Ascending aorta (tissue), 2 donors: Measurements from ENCODE around the gene FLYWCH1. TPM values are rescaled to one million over a fixed set of nuclear protein-coding genes. Genes with fewer than 3 reads are reported as not detected.

ENCODE experiments used
- DNase-seq, 2 donors: peaks; one replicate each; pipeline ENCODE4 v3.0.0-alpha.2; 2019; ENCODE audit warnings: low spot score in 2 of 2
- H3K27ac ChIP-seq, 2 donors: fragments of 200-600 bp; sonication (generic); one replicate each; pipeline ENCODE4 v1.5.1; 2016 to 2017; ENCODE audit warnings: mild to moderate bottlenecking in 1 of 2
- H3K27me3 ChIP-seq: fragments of 200-600 bp; sonication (generic); one replicate; pipeline ENCODE4 v1.5.1; 2017
- H3K36me3 ChIP-seq, 2 donors: fragments of 200-600 bp; sonication (generic); one replicate each; pipeline ENCODE4 v1.5.1; 2016
- H3K4me1 ChIP-seq, 2 donors: fragments of 200-600 bp; sonication (generic); one replicate each; pipeline ENCODE4 v1.5.1; 2016 to 2017; ENCODE audit warnings: mild to moderate bottlenecking in 1 of 2
- H3K4me3 ChIP-seq, 2 donors: fragments of 200-600 bp; sonication (generic); one replicate each; pipeline ENCODE4 v1.5.1; 2016 to 2017; ENCODE audit warnings: mild to moderate bottlenecking in 1 of 2
- H3K9me3 ChIP-seq, 2 donors: fragments of 200-600 bp; sonication (generic); one replicate each; pipeline ENCODE4 v1.5.1; 2016
- CTCF ChIP-seq, 3 experiments: fragments of 200-600 bp in 2 of 3; fragments of 450-650 bp in 1 of 3; sonication (generic) in 2 of 3; IDR thresholded peaks; one replicate each; pipeline ENCODE4 v1.5.1; 2016 to 2019; ENCODE audit warnings: antibody characterized with exemption in 3 of 3, mild to moderate bottlenecking in 1 of 3, moderate library complexity in 1 of 3
- intact Hi-C: fragments of 100-400 bp; cut with DNase I; formaldehyde crosslinking; loops from one replicate; pipeline ENCODE4 v1.15.1; 2023
- total RNA-seq: library from RNA; depleted of rRNA; stranded (reverse); fragments of >200 nt; gene quantifications from one replicate; pipeline ENCODE4 v1.1.0, GENCODE V29; 2016

FLYWCH1 gene
- total RNA-seq, 1 donor from 2014 or later: 74.3 TPM

DNA sequence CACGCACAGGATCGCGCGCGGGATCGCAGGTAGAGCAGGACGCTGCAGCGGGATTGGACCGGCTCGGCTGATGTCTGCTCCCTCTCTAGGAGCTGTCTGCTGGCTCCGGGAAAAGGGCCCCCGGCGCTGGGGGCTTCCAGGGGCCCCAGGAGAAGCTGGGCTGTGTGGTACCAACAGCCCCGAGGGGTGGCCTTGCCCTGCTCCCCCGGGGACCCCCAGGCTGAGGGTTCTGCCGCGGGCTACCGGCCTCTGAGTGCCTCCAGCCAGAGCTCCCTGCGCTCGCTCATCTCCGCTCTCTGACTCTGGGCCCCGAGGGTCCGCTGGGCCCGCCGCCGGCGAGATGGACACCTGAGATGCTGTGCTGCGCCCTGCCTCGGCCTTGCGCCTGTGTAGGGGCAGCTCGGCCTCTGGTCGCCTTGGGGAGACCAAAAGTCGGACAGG, 56.0 kb downstream of the FLYWCH1 start:
- no peaks in the 10 kb centered on the region for H3K9me3 ChIP-seq
- DNase-seq: no peak
- H3K27ac ChIP-seq: no peak overlapping the region
- H3K27me3 ChIP-seq: peaks cover 52% of the 10 kb centered on the region
- no peak for TF ChIP-seq CTCF (IDR thresholded peaks at IDR 0.05)
- intact Hi-C loops: no loop called here
- H3K36me3 ChIP-seq: no peaks in the 10 kb centered on the region
- no peak overlapping the region for H3K4me3 ChIP-seq
- peaks cover 34 to 44% of the 10 kb centered on the region in 2 donors for H3K4me1 ChIP-seq

- H3K36me3 ChIP-seq: no peaks in the 10 kb centered on the region
- peaks cover 46% of the 10 kb centered on the region for H3K27me3 ChIP-seq
- TF ChIP-seq CTCF (IDR thresholded peaks at IDR 0.05): no peak
- no peak overlapping the region for H3K27ac ChIP-seq
- H3K4me3 ChIP-seq: peak overlapping the region; percentile 68 to 85
- peaks cover 31 to 40% of the 10 kb centered on the region in 2 donors for H3K4me1 ChIP-seq
- no peaks in the 10 kb centered on the region for H3K9me3 ChIP-seq
- intact Hi-C loops: no loop called here
- no peak for DNase-seq
Observed at GRCh38 chr16:2968368-2968737, 56.6 kb downstream of the FLYWCH1 start.

DNA sequence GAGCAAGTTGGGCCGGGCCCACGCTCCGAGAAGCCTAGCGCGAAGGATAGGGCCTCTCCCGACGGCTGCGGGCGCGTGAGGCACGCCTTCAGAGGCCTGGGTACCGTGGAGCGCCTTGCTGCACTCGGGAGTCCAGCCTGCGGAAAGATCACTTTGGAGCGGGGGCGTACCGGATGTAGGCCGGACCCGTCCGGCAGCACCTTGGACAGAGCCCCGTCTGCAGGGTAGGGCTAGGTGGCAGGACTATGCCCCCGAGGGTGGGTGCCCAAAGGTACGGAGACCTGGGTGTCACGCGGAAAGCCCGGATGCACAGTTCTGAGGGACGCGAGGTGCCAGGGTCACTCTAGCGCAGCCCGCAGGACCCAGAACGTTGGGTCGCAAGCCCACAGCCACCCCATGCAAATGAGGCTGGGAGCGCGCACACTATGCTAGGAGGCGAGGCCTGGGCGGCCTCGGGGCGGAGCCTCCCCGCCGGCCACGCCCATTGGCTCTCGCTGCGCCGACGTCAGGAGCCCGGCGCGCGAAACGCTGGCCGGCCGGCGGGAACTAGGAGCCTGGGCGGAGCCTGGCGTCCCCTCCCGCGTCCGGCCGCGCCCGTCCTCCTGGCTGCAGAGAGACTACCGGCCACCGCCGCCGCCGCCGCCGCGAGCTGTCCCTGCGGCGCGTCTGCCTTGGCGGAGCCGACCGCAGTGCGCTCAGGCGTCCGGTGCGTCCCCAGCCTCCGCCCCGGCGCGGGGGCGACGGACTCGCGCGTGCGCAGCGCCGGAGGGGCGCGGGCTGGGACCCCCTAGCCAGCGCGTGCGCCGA, 57.2 kb downstream of the FLYWCH1 start, which contains the start of gene PAQR4:
Gene PAQR4 (plus strand): TSS at position 611 of the 807 bp plus-strand sequence. CDS start 327 bp downstream, outside the sequence.
- Histone ChIP-seq H3K27me3 (peaks cover 41% of the 10 kb centered on the region), H3K27ac (no peak within 1 kb of the TSS), H3K36me3 (no peaks in the 10 kb centered on the region), H3K4me1 (peaks cover 25 to 34% of the 10 kb centered on the region in 2 donors), H3K4me3 (peak within 1 kb of the TSS; percentile 68 to 85), H3K9me3 (no peaks in the 10 kb centered on the region)
- TF ChIP-seq CTCF (IDR thresholded peaks at IDR 0.05): peak in 1 of 3 experiments; percentile 7
- intact Hi-C loops: no loop called here
- peak; percentile 37 to 89 for DNase-seq

- peaks cover 18 to 26% of the 10 kb centered on the region in 2 donors for H3K4me1 ChIP-seq
- no peak overlapping the region for H3K27ac ChIP-seq
- no peaks in the 10 kb centered on the region for H3K9me3 ChIP-seq
- peak in 2 of 3 experiments; percentile 21 to 34 for TF ChIP-seq CTCF (IDR thresholded peaks at IDR 0.05)
- intact Hi-C loops: no loop called here
- peaks cover 32% of the 10 kb centered on the region for H3K27me3 ChIP-seq
- DNase-seq: peak in 1 of 2 donors; percentile 75
- H3K4me3 ChIP-seq: peak overlapping the region; percentile 68 to 85
- no peaks in the 10 kb centered on the region for H3K36me3 ChIP-seq
Observed at GRCh38 chr16:2969545-2970521, 58.1 kb downstream of the FLYWCH1 start.

- Histone ChIP-seq H3K27ac (no peak overlapping the region), H3K36me3 (no peaks in the 10 kb centered on the region), H3K4me1 (peaks cover 13 to 22% of the 10 kb centered on the region in 2 donors), H3K27me3 (peaks cover 24% of the 10 kb centered on the region), H3K4me3 (peak overlapping the region; percentile 68 to 85), H3K9me3 (no peaks in the 10 kb centered on the region)
- intact Hi-C loops: no loop called here
- TF ChIP-seq CTCF (IDR thresholded peaks at IDR 0.05): no peak
- no peak for DNase-seq
Observed at GRCh38 chr16:2970563-2970962, 58.8 kb downstream of the FLYWCH1 start.
